Erythroblast (primary cell): Measurements from ENCODE around the gene COIL.

Experiments used
- DNase-seq, 2 experiments: peaks; one replicate each; lab custom pipeline; 2025; lab: John Stamatoyannopoulos, UW
- GATA1 ChIP-seq: IDR thresholded peaks from 2 replicates; pipeline ENCODE4 v1.6.1; 2011; ENCODE audit warnings: low read depth, mild to moderate bottlenecking, control low read depth, low read length, moderate library complexity
- POLR2A ChIP-seq: IDR thresholded peaks from 2 replicates; pipeline ENCODE4 v1.6.1; 2011; ENCODE audit warnings: mild to moderate bottlenecking, low read length

The COIL gene

GRCh38 chr17:56960596-56961538 lies at the start of gene COIL:
Gene COIL (minus strand): TSS chr17:56961050. CDS start chr17:56961019, 31 bp downstream.
- TF ChIP-seq GATA1 = no peak
- TF ChIP-seq POLR2A = peak; percentile 74
- DNase-seq = peak; percentile 94 to 96

- no peak for DNase-seq
- no peak for TF ChIP-seq POLR2A
Measured at GRCh38 chr17:57010487-57010886, 49.6 kb upstream of the COIL start.

GRCh38 chr17:57009737-57010445 lies 49.0 kb upstream of the COIL start:
- peak; percentile 44 to 58 for DNase-seq
- no peak for TF ChIP-seq POLR2A
- no peak for TF ChIP-seq GATA1

- no peak for DNase-seq
- TF ChIP-seq GATA1 = no peak
- TF ChIP-seq POLR2A = no peak
Measured at GRCh38 chr17:57008958-57009357, 48.1 kb upstream of the COIL start.

GRCh38 chr17:57006040-57006439 lies 45.2 kb upstream of the COIL start:
- TF ChIP-seq GATA1 (no peak), POLR2A (no peak)
- no peak for DNase-seq

GRCh38 chr17:57004944-57005579 lies 44.2 kb upstream of the COIL start:
- no peak for DNase-seq
- TF ChIP-seq POLR2A = no peak
- TF ChIP-seq GATA1 = no peak

GRCh38 chr17:57002904-57003303 lies 42.1 kb upstream of the COIL start:
- DNase-seq = no peak
- TF ChIP-seq GATA1 (no peak), POLR2A (no peak)

- no peak for DNase-seq
- TF ChIP-seq GATA1 (no peak), POLR2A (no peak)
Measured at GRCh38 chr17:57001541-57001940, 40.7 kb upstream of the COIL start.

GRCh38 chr17:56997313-56997712 lies 36.5 kb upstream of the COIL start:
- TF ChIP-seq GATA1 (no peak), POLR2A (no peak)
- DNase-seq = no peak

- no peak for DNase-seq
- TF ChIP-seq POLR2A = no peak
- TF ChIP-seq GATA1 = no peak
Measured at GRCh38 chr17:56995766-56996165, 34.9 kb upstream of the COIL start.

- TF ChIP-seq GATA1 = no peak
- TF ChIP-seq POLR2A = no peak
- DNase-seq = no peak
Measured at GRCh38 chr17:56994009-56994792, 33.4 kb upstream of the COIL start.

- no peak for DNase-seq
- TF ChIP-seq GATA1 (no peak), POLR2A (no peak)
Measured at GRCh38 chr17:56992364-56992763, 31.5 kb upstream of the COIL start.
